ENCODE measurements around the gene GALNT10.

- no peak for TF ChIP-seq TCF7 (CRISPR knock-in tag; IDR thresholded peaks at IDR 0.05; ENCODE audit: low read depth)
- no peak for TF ChIP-seq TEAD4 (CRISPR knock-in tag; IDR thresholded peaks at IDR 0.05)
- no peak for TF ChIP-seq CREB1 (CRISPR knock-in tag; IDR thresholded peaks at IDR 0.05)
- TF ChIP-seq ATF3 (CRISPR knock-in tag; conservative IDR thresholded peaks at IDR 0.05) = no peak
- no peak for TF ChIP-seq CTCF (IDR thresholded peaks at IDR 0.05)
Observed at GRCh38 chr5:154385236-154385512, 194.6 kb downstream of the GALNT10 start.

Data from WTC11 (cell line).